Measurements from ENCODE around the gene KCNJ12.
"Not testable (repeated sequence)": the region's sequence is repeated elsewhere in the genome, so short reads cannot be mapped to it uniquely, and the experiment has no call there.

DNA sequence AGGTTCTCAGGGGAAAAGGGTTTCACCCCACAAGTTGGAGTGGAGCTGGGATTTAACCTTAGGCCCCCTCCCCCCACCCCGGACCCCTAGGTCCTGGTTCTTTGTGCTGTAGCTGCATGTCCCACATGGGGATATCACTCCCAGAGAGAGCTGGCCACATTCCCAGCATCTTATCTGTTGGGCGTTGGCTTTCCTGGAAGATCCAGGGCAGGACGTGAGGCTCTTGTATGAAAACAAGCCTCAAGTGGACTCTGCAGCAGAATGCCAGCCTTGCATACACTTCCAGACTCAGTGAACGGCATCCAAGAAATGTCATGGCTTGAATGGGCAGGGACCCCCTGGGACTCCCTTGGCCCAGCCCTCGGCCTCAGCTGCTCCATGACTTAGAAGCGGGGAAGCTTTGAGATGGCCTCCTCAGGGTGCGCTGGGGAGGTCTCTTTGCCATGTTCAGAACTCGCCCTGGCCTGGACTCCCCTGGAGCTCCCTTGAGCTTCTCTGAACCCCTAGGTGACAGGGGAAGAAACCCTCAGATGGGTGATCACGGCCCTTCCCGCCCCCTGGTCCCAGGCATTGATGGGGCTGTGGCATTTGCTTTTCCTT lies 29.4 kb upstream of the KCNJ12 start:
- TF ChIP-seq, protein P1, sequence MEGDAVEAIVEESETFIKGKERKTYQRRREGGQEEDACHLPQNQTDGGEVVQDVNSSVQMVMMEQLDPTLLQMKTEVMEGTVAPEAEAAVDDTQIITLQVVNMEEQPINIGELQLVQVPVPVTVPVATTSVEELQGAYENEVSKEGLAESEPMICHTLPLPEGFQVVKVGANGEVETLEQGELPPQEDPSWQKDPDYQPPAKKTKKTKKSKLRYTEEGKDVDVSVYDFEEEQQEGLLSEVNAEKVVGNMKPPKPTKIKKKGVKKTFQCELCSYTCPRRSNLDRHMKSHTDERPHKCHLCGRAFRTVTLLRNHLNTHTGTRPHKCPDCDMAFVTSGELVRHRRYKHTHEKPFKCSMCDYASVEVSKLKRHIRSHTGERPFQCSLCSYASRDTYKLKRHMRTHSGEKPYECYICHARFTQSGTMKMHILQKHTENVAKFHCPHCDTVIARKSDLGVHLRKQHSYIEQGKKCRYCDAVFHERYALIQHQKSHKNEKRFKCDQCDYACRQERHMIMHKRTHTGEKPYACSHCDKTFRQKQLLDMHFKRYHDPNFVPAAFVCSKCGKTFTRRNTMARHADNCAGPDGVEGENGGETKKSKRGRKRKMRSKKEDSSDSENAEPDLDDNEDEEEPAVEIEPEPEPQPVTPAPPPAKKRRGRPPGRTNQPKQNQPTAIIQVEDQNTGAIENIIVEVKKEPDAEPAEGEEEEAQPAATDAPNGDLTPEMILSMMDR (IDR thresholded peaks at IDR 0.05): not testable (repeated sequence)
- TF ChIP-seq EZH2phosphoT487 (IDR thresholded peaks at IDR 0.05): not testable (repeated sequence)
